AG09319 (cell line): Measurements from ENCODE around the gene RACGAP1.

Experiments
- DNase-seq: peaks from one replicate; pipeline ENCODE4 v3.0.0-alpha.2; 2010; ENCODE audit warnings: low read depth; ENCODE audit errors: extremely low read depth
- CTCF ChIP-seq: IDR thresholded peaks from 2 replicates; pipeline ENCODE4 v1.5.1; 2011; ENCODE audit warnings: low read depth, mild to moderate bottlenecking, inconsistent platforms, low read length, moderate library complexity

Gene RACGAP1

GRCh38 chr12:50059440-50060119 is 34.3 kb upstream of the RACGAP1 start:
- TF ChIP-seq CTCF = no peak
- DNase-seq = no peak

GRCh38 chr12:50058743-50059312 is 33.5 kb upstream of the RACGAP1 start:
- DNase-seq = no peak
- TF ChIP-seq CTCF = no peak

- TF ChIP-seq CTCF = no peak
- DNase-seq = no peak
Measured at GRCh38 chr12:50057896-50058670, 32.8 kb upstream of the RACGAP1 start.

GRCh38 chr12:50057000-50057841 is 31.9 kb upstream of the RACGAP1 start, which contains the start of gene ASIC1:
ASIC1 (plus strand) TSS chr12:50057596; CDS start chr12:50058767, 1,171 bp downstream.
- TF ChIP-seq CTCF = no peak
- DNase-seq = no peak

GRCh38 chr12:50056639-50056976 is 31.3 kb upstream of the RACGAP1 start:
- TF ChIP-seq CTCF = no peak
- DNase-seq = no peak

GRCh38 chr12:50055831-50056638 is 30.7 kb upstream of the RACGAP1 start:
- peak; percentile 98 for TF ChIP-seq CTCF
- DNase-seq = no peak
